GM12875 (cell line): Measurements from ENCODE around the gene FZD1.

Experiments used
- H3K4me3 ChIP-seq: one replicate; pipeline ENCODE4 v1.5.1; 2011; ENCODE audit warnings: low read depth, low read length, control low read depth
- CTCF ChIP-seq: IDR thresholded peaks from 2 replicates; pipeline ENCODE4 v1.5.1; 2011; ENCODE audit warnings: low read depth, mild to moderate bottlenecking, control low read depth, inconsistent platforms, low read length, moderate library complexity, borderline replicate concordance; ENCODE audit not compliant: insufficient read depth

The FZD1 gene

GRCh38 chr7:91264046-91264923 lies at the start of gene FZD1:
TSS of gene FZD1 (plus strand) at chr7:91264433. CDS start at chr7:91264881, 448 bp downstream.
- H3K4me3 ChIP-seq = peak within 1 kb of the TSS; percentile 79
- TF ChIP-seq CTCF = no peak

GRCh38 chr7:91226411-91226810 lies 37.8 kb upstream of the FZD1 start:
- no peak for TF ChIP-seq CTCF
- H3K4me3 ChIP-seq = no peak overlapping the region

- TF ChIP-seq CTCF = no peak
- no peak overlapping the region for H3K4me3 ChIP-seq
Observed at GRCh38 chr7:91228327-91228726, 35.9 kb upstream of the FZD1 start.

GRCh38 chr7:91228927-91229558 lies 35.2 kb upstream of the FZD1 start:
- TF ChIP-seq CTCF = no peak
- H3K4me3 ChIP-seq = no peak overlapping the region

GRCh38 chr7:91230100-91230499 lies 34.1 kb upstream of the FZD1 start:
- no peak for TF ChIP-seq CTCF
- no peak overlapping the region for H3K4me3 ChIP-seq

GRCh38 chr7:91230503-91230902 lies 33.7 kb upstream of the FZD1 start:
- TF ChIP-seq CTCF = no peak
- H3K4me3 ChIP-seq = no peak overlapping the region

GRCh38 chr7:91233212-91233611 lies 31.0 kb upstream of the FZD1 start:
- TF ChIP-seq CTCF = no peak
- H3K4me3 ChIP-seq = no peak overlapping the region
